Superior temporal gyrus (tissue), 1 donor: ENCODE data around the gene GABRD.
A peak's percentile ranks its signal among the peaks of the same experiment; 100 is the strongest.

ENCODE experiments used
- DNase-seq: peaks from one replicate; pipeline ENCODE4 v3.0.0-alpha.2; 2016; ENCODE audit errors: extremely low spot score

GABRD gene

GRCh38 chr1:2053217-2053616, 34.1 kb downstream of the GABRD start:
- DNase-seq: no peak

GRCh38 chr1:2053784-2054376, 34.7 kb downstream of the GABRD start:
- DNase-seq: no peak

GRCh38 chr1:2054560-2054959, 35.4 kb downstream of the GABRD start:
- DNase-seq: no peak

- no peak for DNase-seq
Observed at GRCh38 chr1:2055911-2056575, 36.9 kb downstream of the GABRD start.

GRCh38 chr1:2056955-2057590, 37.9 kb downstream of the GABRD start:
- no peak for DNase-seq

GRCh38 chr1:2059290-2059953, 40.3 kb downstream of the GABRD start:
- no peak for DNase-seq

GRCh38 chr1:2060072-2060471, 40.9 kb downstream of the GABRD start:
- no peak for DNase-seq

GRCh38 chr1:2060535-2060934, 41.4 kb downstream of the GABRD start:
- no peak for DNase-seq

GRCh38 chr1:2061065-2061778, 42.1 kb downstream of the GABRD start:
- no peak for DNase-seq

- DNase-seq: no peak
Observed at GRCh38 chr1:2065699-2066098, 46.6 kb downstream of the GABRD start.

GRCh38 chr1:2067393-2067792, 48.2 kb downstream of the GABRD start:
- no peak for DNase-seq

GRCh38 chr1:2067981-2068380, 48.8 kb downstream of the GABRD start:
- DNase-seq: no peak

- no peak for DNase-seq
Observed at GRCh38 chr1:2068951-2069350, 49.8 kb downstream of the GABRD start.

- DNase-seq: no peak
Observed at GRCh38 chr1:2070016-2070415, 50.9 kb downstream of the GABRD start.

GRCh38 chr1:2070800-2071530, 51.8 kb downstream of the GABRD start:
- DNase-seq: no peak

GRCh38 chr1:2072109-2072806, 53.1 kb downstream of the GABRD start:
- no peak for DNase-seq

GRCh38 chr1:2072891-2073290, 53.7 kb downstream of the GABRD start:
- DNase-seq: no peak

GRCh38 chr1:2073382-2074230, 54.5 kb downstream of the GABRD start:
- peak; percentile 90 for DNase-seq

GRCh38 chr1:2074396-2074795, 55.3 kb downstream of the GABRD start:
- DNase-seq: no peak
